HG02885 (cell line): ENCODE results near the gene LOXL4.
"Not testable (repeated sequence)": the region's sequence is repeated elsewhere in the genome, so short reads cannot be mapped to it uniquely, and the experiment has no call there.

Experiments
- ATAC-seq: cut with Tn5 transposase; IDR thresholded peaks from one replicate; pipeline ENCODE4 v1.9.1; 2021; ENCODE audit warnings: mild to moderate bottlenecking; ENCODE audit not compliant: unreplicated experiment, poor library complexity

The LOXL4 gene

DNA sequence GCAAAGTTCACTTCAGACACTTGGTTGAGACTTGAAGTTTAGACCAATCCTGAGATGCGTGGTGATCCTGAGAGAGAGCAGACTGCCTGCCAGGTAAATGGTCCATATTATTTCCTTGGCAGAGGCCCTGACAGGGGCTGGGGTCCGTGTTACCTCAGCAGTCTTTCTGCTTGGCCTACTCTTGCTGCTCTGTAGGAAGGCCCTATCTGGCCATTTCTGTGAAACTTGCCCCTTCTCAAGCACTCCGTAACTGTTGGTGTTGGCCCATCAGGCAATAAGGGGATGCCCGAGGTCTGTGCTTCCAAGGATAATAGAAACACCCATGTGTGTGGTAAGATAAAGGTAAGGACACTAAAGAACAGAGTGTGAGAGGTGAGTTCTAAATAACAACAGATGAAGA, 20.0 kb downstream of the LOXL4 start:
- ATAC-seq = no peak

- no peak for ATAC-seq
Measured at GRCh38 chr10:98246911-98247805, 20.8 kb downstream of the LOXL4 start.

GRCh38 chr10:98244586-98244985, 23.4 kb downstream of the LOXL4 start:
- no peak for ATAC-seq

DNA sequence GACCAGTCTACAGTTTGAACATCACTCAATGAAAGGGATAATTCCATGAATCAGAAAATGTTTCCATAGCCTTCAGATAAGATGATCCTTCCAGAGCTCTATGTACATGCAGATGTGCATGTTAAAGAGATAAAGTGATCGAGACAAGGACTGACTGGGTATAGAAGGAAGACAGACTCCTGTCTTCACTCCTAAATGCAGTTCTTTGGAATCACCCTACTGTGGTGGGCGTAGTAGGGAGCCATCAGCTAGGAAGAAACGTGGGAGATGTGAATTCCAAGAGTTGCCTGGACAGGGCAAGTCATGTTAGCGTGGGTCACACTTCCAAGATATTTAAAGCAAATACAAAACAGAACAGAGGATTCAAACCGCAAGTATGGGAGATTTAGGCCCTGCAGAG, 23.9 kb downstream of the LOXL4 start:
- no peak for ATAC-seq

GRCh38 chr10:98242823-98243222, 25.2 kb downstream of the LOXL4 start:
- ATAC-seq = no peak

- ATAC-seq = no peak
Measured at GRCh38 chr10:98240524-98240923, 27.5 kb downstream of the LOXL4 start.

- ATAC-seq = no peak
Measured at GRCh38 chr10:98238391-98238790, 29.6 kb downstream of the LOXL4 start.

GRCh38 chr10:98236862-98237261, 31.1 kb downstream of the LOXL4 start:
- ATAC-seq = no peak

DNA sequence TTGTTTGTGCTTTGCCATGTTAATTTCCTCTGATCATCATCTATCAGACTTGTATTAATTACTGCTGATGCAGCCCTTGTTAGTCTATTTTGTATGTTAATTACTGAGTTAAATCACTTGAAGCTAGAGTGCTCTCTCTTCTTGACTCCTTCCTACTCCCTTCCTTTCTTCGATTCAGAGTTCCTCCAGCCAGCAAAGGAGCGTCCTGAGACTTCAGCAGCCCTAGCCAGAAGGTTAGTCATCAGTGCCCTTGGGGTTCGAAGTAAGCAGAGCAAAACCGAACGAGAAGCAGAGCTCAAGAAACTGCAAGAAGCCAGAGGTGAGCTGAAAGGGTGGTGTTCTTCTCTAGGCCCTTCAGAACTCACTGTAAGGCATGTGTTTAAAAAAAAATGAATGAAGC, 32.1 kb downstream of the LOXL4 start:
- no peak for ATAC-seq

DNA sequence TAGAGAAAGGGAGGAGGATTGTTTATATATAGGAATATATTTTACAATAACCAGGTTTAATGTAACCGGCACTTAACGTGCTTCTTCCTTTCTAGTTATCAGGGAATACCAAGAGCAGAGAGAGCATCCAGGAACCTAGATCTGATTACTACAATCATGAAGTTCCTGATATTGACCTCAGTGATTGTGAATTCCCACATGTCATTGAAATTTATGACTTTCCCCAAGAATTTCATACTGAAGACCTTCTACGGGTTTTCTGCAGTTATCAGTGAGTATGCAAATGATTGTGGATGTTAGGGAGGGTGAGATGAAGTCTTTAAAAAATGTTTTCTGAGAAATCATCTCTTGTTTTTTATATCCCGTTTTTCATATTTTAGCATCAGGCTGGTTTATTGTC, 36.6 kb downstream of the LOXL4 start:
- no peak for ATAC-seq

DNA sequence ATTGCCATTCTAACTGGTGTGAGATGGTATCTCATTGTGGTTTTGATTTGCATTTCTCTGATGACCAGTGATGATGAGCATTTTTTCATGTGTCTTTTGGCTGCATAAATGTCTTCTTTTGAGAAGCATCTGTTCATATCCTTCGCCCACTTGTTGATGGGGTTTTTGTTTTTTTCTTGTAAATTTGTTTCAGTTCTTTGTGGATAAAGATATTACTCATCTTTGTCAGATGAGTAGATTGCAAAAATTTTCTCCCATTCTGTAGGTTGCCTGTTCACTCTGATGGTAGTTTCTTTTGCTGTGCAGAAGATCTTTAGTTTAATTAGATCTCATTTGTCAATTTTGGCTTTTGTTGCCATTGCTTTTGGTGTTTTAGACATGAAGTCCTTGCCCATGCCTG, 39.7 kb downstream of the LOXL4 start:
- not testable (repeated sequence) for ATAC-seq

DNA sequence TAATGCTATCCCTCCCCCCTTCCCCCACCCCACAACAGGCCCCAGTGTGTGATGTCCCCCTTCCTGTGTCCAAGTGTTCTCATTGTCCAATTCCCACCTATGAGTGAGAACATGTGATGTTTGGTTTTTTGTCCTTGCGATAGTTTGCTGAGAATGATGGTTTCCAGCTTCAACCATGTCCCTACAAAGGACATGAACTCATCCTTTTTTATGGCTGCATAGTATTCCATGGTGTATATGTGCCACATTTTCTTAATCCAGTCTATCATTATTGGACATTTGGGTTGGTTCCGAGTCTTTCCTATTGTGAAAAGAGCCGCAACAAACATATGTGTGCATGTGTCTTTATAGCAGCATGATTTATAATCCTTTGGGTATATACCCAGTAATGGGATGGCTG, 40.3 kb downstream of the LOXL4 start:
- not testable (repeated sequence) for ATAC-seq

- no peak for ATAC-seq
Measured at GRCh38 chr10:98226508-98227144, 41.4 kb downstream of the LOXL4 start.

- ATAC-seq = no peak
Measured at GRCh38 chr10:98224996-98225395, 43.0 kb downstream of the LOXL4 start.

DNA sequence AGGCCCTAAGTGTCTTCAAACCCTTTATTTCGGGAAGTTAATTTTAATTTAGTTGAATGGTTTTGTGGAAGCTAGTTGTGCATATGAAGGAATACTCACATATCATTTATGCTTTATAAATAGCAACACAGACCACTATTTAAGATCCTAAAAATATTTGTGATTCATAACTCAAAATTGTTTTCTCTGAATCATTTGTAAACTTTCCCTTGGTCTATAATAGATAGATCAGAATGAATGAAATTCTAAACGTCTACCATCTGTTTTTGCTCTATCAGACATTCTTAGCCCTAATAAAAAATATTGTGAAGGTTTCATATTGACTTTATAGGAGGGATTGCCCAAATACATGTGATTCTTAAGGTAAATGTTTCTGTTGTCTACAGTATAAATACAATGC, 43.5 kb downstream of the LOXL4 start:
- ATAC-seq = no peak

GRCh38 chr10:98223874-98224273, 44.1 kb downstream of the LOXL4 start:
- ATAC-seq = no peak

DNA sequence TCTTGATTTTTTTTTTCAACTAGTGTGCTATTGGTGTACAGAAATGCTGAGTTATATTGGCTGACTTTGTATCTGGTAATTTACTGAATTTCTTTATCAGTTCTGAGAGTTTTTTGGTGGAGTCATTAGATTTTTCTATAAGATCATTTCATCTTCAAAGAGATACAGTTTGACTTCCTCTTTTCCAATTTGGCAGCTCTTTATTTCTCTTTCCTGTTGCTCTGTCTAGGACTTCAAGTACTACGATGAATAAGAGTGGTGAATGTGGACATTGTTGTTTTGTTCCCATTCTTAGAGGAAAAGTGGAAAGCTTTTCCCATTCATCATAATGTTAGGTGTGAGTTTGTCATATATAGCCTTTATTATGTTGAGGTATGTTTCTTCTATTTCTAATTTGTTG, 50.2 kb downstream of the LOXL4 start:
- no peak for ATAC-seq

DNA sequence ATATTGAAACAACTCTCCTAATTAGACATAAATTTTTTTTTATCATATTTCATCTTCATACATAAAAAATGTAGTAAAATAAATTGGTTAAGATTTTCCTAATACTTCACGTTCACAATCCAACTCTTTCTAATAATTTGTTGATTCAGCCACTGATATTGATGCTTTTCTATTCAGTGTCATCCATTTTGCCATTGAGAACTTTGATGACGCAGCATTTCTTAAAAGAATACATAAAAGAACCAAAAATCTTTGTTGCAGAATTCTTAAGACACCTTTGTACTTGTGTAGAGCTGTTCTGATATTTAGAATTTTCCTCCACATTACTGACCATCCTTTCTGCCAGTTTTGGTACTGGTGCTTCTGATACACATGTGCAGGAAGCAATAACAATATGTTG, 52.6 kb downstream of the LOXL4 start:
- no peak for ATAC-seq

DNA sequence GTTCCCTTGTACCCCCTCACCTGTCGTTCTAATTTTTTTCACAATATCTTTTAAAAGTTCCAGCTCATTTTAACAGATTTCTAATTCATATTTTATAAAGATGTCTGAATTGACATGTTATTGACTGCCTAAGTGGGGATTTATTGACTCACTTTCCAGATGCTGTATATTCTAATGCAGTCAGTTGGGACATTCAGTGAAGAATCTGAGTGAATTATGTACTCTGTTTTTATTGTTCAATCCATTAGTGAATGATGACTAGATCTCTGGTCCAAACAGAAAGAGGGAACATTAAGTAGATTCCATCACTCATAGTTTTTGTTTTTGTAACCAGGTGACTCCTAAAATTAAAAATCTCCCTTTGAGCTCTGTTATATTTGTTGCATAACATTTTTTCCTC, 54.3 kb downstream of the LOXL4 start:
- no peak for ATAC-seq

GRCh38 chr10:98212196-98212595, 55.8 kb downstream of the LOXL4 start:
- ATAC-seq = no peak

DNA sequence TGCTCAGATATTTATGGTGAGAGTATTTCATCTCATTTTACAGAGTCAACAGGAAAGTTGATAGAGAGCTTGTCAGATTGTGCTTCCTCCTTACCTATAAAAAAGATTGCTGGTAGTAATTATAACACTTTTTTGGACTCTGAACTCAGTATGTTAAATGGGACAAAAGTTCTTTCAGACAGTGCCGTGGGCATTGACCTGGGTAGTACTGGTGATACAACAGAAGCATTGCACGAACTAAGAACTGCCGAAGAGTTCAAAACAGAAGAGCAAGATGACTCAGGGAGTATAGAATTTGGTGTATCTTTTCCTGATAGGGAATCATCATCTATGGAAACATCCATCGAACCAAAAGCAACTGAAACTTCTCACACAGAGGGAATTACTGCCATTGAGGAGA, 58.6 kb downstream of the LOXL4 start:
- ATAC-seq = no peak

GRCh38 chr10:98208925-98209324, 59.1 kb downstream of the LOXL4 start:
- ATAC-seq = no peak
